HG03460 (cell line): ENCODE data around the gene ARG2.

Experiments
- ATAC-seq: cut with Tn5 transposase; IDR thresholded peaks from one replicate; pipeline ENCODE4 v1.9.1; 2021; ENCODE audit not compliant: unreplicated experiment

Gene ARG2

GRCh38 chr14:67619446-67620216 lies at the start of gene ARG2:
Gene ARG2 (plus strand): TSS chr14:67619920. CDS start chr14:67619978, 58 bp downstream.
- ATAC-seq, result peak; percentile 97

DNA sequence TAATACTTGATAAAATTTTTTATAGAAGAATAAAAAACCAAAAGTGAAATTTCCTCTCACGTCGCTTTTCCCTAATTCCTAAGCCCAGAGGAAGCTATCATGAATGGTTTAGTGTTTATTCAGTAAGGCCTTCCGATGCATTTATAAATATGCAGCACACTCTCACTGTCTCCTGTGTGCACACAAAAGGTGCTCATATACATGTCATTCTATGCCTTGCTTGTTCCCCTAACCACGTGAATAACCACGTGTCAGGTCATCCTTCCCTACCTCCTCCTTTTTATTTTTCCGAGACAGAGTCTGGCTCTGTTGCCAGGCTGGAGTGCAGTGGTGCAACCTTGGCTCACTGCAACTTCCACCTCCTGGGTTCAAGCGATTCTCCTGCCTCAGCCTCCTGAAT lies 49.3 kb upstream of the ARG2 start:
- ATAC-seq, result no peak

DNA sequence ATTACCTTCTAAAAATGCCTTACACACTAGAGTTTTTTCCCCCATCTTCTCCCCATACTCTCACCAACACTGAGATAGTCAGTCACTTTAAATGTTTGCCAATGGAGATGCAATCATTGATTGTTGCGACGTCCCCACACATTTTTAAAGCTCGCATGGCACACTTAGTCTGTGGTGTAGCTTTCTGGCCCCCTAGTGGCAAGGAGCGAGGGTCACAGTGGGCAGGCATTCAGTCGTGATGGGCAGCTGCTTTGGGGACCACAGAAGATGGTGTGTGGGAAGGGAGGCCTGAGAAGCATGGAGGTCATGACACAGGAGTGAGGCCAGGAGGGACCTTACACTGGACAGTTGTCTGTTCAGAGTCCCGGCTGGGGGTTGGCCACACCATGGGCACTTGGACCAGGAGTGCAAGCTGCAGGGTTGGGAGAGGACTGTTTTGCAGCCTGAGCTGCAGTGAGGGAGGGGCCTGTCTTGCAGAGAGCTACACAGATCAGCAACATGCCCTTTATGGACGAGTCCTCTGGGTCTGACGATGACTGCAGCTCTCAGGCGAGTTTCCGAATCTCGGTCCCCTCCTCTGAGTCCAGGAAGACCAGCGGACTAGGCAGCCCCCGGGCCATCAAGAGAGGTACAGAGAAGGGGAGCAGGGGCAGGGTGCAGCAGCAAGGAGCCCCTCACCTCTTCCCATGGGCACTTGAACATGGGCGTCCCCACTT lies 48.3 kb upstream of the ARG2 start:
- no peak for ATAC-seq

GRCh38 chr14:67571991-67572323 lies 47.8 kb upstream of the ARG2 start:
- no peak for ATAC-seq

DNA sequence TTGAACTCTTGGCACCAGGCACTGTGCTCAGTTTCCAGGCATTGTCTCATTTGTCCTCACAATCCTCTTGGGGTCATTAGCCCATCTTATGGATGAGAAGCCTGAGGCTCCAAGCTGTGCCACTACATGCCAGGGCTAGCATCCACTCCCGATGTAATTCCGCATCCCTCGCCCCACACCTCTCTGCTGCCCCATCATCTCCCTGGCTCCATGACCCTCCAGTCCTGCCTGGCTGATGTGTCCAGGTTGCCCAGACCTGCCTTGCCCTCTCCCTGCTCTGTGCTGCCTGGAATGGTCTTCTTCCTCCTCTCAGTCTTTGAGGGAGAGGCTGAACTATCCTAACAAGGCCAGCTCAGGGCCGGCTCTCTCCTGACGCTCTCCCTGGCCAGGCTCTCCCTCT lies 47.1 kb upstream of the ARG2 start:
- ATAC-seq, result no peak

GRCh38 chr14:67573228-67574010 lies 46.3 kb upstream of the ARG2 start:
- no peak for ATAC-seq

DNA sequence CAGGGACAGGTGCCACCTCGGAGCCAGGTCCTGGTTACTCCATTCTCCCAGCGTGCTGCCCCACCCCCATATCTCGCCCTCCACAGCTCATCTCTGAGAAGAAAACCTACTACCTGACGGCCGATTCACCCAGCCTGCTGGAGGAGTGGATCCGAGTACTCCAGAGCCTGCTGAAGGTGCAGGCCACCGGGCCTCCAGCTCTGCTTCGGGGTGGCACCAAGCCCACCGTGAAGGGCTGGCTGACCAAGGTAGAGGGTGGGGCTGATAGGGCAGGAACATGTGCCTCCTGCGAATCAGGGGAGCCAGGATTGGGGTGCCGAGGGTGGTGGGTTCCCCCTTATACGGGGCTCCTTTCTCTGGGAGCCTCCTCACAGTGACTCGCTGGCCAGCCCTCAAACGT lies 45.6 kb upstream of the ARG2 start:
- ATAC-seq, result no peak

DNA sequence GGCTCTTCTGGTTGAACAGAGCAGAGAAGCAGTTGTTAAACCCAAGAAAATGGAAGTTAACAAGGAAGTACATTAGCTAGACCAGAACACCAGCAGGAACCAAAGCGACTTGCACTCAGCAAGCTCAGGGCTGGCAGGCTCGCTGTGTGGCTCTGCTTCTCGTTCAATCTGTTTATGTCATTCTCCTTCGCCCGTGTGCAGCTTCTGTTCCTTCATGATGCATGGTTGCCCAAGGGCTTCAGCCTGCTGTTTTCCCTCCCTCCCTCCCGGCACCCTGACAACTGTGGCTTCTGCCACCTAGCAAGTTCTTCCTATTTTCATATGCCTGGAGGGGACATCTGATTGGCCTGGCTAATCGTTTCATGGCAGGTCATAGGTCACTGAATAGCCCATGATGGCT lies 44.9 kb upstream of the ARG2 start:
- no peak for ATAC-seq

- ATAC-seq, result no peak
Measured at GRCh38 chr14:67575684-67576083, 44.0 kb upstream of the ARG2 start.

DNA sequence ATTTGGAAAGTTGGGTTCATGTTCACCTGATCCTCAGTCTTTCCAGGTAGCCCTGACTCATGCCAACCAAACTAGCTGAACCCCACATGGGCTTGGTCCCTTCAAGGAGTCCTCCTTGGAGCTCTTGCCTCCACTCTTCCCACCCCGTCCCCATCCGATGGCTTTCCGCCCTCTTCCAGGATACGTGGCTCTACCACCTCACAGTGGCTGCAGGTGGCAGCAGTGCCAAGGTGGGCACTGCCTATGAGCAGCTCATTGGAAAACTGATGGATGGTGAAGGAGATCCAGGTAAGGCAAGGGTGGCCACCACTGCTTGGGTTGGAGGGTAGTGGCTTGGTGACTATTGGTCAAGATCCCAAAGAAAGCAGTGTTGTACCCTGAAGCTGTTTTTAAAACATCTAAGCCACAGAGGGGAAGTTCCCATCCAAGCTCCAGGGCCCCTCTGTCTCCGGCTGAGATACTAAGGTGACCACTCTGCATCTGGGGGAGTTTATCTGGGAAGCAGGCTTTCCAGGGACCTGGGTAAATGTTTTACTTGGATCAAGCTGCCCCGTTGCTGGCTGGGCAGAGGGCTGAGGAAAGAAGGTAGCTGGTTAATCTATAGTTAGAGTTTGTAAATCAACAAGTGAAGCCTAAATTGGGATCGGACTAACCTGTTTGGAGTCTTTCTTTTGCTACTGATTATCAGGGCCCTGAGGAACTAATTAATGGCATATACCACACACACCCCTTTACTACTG lies 43.3 kb upstream of the ARG2 start:
- ATAC-seq, result no peak

- ATAC-seq, result no peak
Measured at GRCh38 chr14:67577181-67577808, 42.4 kb upstream of the ARG2 start.

- no peak for ATAC-seq
Measured at GRCh38 chr14:67577909-67578749, 41.6 kb upstream of the ARG2 start.

- ATAC-seq, result no peak
Measured at GRCh38 chr14:67579040-67579439, 40.7 kb upstream of the ARG2 start.

DNA sequence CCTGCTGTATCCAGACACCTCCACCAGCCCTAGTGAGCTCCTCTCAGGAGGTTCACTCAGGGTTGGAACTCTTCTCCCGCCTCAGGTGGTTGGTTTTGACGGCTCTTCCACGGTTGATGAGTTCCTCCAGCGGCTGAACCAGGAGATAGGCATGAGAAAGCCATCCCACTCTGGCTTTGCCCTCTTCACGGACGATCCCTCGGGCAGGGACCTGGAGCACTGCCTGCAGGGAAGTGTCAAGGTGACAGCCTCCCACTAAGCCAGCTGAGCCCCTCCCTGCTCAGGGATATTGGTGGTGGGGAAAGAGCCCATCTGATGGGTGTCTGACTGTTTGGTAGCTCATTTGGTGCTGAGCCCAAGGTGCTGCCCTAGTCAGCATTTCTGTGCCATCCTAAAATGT lies 40.1 kb upstream of the ARG2 start:
- no peak for ATAC-seq

DNA sequence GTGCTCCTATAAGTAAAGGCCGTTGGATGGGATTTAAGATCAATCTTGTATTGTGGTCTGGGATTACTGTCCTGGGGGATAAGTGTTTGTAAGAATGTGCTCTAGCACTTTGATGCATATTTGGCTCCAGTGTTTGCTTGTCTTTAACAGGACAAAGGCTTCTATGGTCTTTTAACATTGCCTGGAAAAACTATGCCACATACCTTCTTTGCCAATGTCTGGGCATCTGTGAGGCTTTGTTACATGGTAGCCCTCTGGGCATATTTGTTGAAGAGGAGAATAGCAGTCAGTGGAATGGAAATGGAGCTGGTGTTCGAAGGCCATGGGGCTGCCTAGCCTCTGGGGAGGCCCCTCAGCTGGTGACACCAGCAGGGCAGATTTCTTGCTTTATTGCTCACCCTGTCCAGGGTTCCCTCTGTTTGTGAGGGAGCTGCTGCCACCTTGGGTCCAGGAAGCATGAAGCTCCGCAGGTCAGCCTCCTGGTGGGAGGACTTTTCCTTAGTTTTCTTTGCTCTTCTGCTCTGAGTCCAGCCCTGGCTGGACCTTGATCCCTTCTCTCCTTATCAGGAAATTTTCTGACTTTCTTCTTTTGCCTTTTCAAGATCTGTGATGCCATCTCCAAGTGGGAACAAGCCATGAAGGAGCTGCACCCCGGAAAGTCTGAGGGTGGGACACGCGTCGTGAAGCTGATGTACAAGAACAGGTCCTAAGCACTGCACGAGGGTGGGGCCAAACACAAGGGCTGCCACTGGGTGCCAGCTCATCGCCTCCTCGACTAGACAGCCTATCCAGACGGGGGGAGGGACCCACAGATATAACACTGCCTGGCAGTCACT lies 39.2 kb upstream of the ARG2 start:
- ATAC-seq, result no peak

GRCh38 chr14:67581643-67582042 lies 38.1 kb upstream of the ARG2 start:
- ATAC-seq, result no peak

GRCh38 chr14:67582061-67582460 lies 37.7 kb upstream of the ARG2 start:
- no peak for ATAC-seq

DNA sequence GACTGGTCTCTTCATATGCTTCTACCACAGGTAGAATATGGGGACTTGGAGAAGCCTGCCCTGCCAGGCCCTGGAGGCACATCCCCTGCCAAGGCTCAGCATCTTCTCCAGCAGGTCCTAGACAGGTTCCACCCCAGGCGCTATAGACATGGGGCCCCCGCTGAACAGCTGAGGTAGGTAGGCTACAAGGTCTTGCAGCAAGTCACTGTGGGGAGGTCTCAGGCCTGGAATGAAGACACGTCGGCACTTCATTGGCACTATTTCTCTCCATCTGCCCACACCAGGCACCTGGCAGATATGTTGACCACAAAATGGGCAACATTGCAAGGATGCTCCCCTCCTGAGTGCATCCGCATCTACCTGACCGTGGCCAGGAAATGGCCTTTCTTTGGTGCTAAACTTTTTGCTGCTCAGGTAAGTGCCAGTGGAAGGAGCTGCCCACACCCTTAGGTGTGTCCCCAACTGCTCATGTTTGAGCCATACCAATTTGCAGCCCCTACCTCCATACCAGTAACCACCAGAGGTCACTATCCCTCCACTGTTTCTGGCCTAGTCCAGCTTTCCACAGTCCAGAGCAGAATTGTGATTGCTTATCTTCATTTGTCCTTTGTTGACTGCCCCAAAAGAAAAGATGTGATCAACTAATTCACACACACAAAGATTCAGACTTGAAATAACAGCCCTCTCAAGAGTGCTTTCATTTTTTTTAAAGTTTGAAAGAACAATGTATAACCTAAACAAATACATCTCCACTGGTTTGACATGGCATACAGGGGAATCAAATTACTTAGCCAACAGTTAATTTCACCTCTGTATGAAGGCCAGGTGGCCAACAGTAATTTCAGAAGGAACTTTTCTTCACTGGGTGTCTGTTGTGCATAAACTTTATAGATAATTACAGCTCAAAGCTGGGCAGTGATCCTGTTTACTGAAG lies 35.7 kb upstream of the ARG2 start:
- no peak for ATAC-seq
